Adrenal gland (tissue), 12 donors: ENCODE results near the gene TTC23. TPM values are rescaled to one million over a fixed set of nuclear protein-coding genes. Genes with fewer than 3 reads are reported as not detected.
A peak's percentile ranks its signal among the peaks of the same experiment; 100 is the strongest.

Source experiments
- DNase-seq, 7 donors: peaks; one replicate each; pipeline ENCODE4 v3.0.0-alpha.2; 2019 to 2020
- H3K27ac ChIP-seq, 5 donors: fragments of 200-600 bp; sonication (generic) in 4 of 5; 1 replicate in 3 of 5; 2 replicates in 2 of 5; pipeline versions ENCODE4 v1.5.1 to v1.8.0; 2016 to 2020; ENCODE audit warnings: mild to moderate bottlenecking in 1 of 5
- H3K27me3 ChIP-seq: fragments of 200-600 bp; 2 replicates; pipeline ENCODE4 v1.8.0; 2021
- H3K36me3 ChIP-seq, 2 donors: fragments of 200-600 bp; replicated peaks in 1 of 2; 1 replicate in 1 of 2; 2 replicates in 1 of 2; pipeline versions ENCODE4 v1.5.1 to v1.8.0; 2018 to 2022
- H3K4me1 ChIP-seq, 2 donors: fragments of 200-600 bp; replicated peaks in 1 of 2; 1 replicate in 1 of 2; 2 replicates in 1 of 2; pipeline versions ENCODE4 v1.5.1 to v1.8.0; 2018 to 2021
- H3K4me3 ChIP-seq, 4 donors: fragments of 200-600 bp; sonication (generic) in 3 of 4; one replicate each; pipeline ENCODE4 v1.5.1; 2016 to 2018
- H3K9me3 ChIP-seq, 3 donors: fragments of 200-600 bp; sonication (generic) in 1 of 3; replicated peaks in 1 of 3; 1 replicate in 2 of 3; 2 replicates in 1 of 3; pipeline versions ENCODE4 v1.5.1 to v1.8.0; 2016 to 2021
- POLR2A ChIP-seq, 2 donors: fragments of 450-650 bp; IDR thresholded peaks; one replicate each; pipeline ENCODE4 v1.6.1; 2017; ENCODE audit warnings: antibody characterized with exemption in 2 of 2, mild to moderate bottlenecking in 2 of 2, moderate library complexity in 1 of 2
- WGBS, 4 donors: extraction: QIAGEN DNeasy Blood & Tissue Kit in 2 of 4; methylation state at CpG; one replicate each; pipeline versions ENCODE4 v1.1.5 to v1.1.7; 2013 to 2017; 5-methylcytosine and 5-hydroxymethylcytosine counted together
- intact Hi-C, 2 donors: fragments of 100-400 bp; cut with DNase I; formaldehyde crosslinking; loops; one replicate each; pipeline versions ENCODE4 v1.14.1 to v1.15.0; 2022 to 2023
- polyA plus RNA-seq, 3 donors: library from polyadenylated mRNA; stranded (reverse); fragments of 200-250 nt in 2 of 3; fragments of 350-450 nt in 1 of 3; fragmentation: Illumina TruSeq in 1 of 3; extraction: RNeasy Lipid Tissue Mini Kit (QIAGEN cat#74804) in 1 of 3; gene quantifications; one replicate each; pipeline ENCODE4 v1.2.3, GENCODE V29; 2013 to 2014
- total RNA-seq, 9 donors: library from RNA; depleted of rRNA in 4 of 9; stranded (reverse); fragments of >200 nt in 4 of 9; fragments of 120-200 nt in 1 of 9; fragmentation: NEBNext Ultra II Directional in 1 of 9; extraction: Animal tissue kit (Norgen Biotek cat#: 25700) in 1 of 9; gene quantifications; one replicate each; pipeline versions ENCODE4 v1.1.0 to v1.2.4, GENCODE V29; 2013 to 2023
- TF ChIP-seq, protein P1 (sequence below), 6 experiments: fragments of 450-650 bp in 4 of 6; fragments of 200-600 bp in 2 of 6; sonication (generic) in 1 of 6; IDR thresholded peaks; 1 replicate in 5 of 6; 2 replicates in 1 of 6; pipeline versions ENCODE4 v1.5.1 to v1.8.0; 2016 to 2021; ENCODE audit warnings: antibody characterized with exemption in 6 of 6, mild to moderate bottlenecking in 2 of 6, moderate library complexity in 1 of 6
- donor health status: healthy with polysubstance abuse.
- donor health status: Bipolar disorder and iron deficiency.
- donor health status: DM: yes; HTN: yes; CAD: no.
- donor health status: DM: no; HTN: no; CAD: no.
- donor health status: DM: no; HTN: no; CAD: no.
- donor health status: DM: yes; HTN: yes; CAD: no.

Gene TTC23
- total and polyA plus RNA-seq, 12 donors = 10.9 to 42.0 (median 22.6) TPM

DNA sequence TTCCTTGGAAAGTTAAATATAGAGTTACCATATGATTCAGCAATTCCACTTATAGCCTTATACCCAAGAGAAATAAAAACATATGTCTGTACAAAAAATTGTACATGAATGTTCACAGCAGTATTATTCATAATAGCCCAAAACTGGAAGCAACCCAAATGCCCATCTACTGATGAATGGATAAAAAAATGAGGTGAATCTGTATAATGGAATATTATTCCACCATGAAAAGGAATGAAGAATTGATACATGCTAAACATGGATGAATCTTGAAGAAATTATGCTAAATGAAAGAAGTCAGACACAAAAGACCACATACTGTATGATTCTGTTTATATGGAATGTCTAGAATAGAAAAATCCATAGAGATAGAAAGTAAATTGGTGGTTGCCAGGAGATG, 61.4 kb downstream of the TTC23 start:
- peaks cover 0 to 8% of the 10 kb centered on the region in 2 donors for H3K4me1 ChIP-seq
- no peak overlapping the region for H3K4me3 ChIP-seq
- no peak for DNase-seq
- no peaks in the 10 kb centered on the region for H3K27me3 ChIP-seq
- intact Hi-C loops = no loop called here
- H3K36me3 ChIP-seq = peaks cover 3 to 8% of the 10 kb centered on the region in 2 donors
- H3K27ac ChIP-seq = no peak overlapping the region
- no peaks in the 10 kb centered on the region for H3K9me3 ChIP-seq
- TF ChIP-seq, protein P1, sequence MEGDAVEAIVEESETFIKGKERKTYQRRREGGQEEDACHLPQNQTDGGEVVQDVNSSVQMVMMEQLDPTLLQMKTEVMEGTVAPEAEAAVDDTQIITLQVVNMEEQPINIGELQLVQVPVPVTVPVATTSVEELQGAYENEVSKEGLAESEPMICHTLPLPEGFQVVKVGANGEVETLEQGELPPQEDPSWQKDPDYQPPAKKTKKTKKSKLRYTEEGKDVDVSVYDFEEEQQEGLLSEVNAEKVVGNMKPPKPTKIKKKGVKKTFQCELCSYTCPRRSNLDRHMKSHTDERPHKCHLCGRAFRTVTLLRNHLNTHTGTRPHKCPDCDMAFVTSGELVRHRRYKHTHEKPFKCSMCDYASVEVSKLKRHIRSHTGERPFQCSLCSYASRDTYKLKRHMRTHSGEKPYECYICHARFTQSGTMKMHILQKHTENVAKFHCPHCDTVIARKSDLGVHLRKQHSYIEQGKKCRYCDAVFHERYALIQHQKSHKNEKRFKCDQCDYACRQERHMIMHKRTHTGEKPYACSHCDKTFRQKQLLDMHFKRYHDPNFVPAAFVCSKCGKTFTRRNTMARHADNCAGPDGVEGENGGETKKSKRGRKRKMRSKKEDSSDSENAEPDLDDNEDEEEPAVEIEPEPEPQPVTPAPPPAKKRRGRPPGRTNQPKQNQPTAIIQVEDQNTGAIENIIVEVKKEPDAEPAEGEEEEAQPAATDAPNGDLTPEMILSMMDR (IDR thresholded peaks at IDR 0.05) = no peak
- no peak for TF ChIP-seq POLR2A (IDR thresholded peaks at IDR 0.05)

DNA sequence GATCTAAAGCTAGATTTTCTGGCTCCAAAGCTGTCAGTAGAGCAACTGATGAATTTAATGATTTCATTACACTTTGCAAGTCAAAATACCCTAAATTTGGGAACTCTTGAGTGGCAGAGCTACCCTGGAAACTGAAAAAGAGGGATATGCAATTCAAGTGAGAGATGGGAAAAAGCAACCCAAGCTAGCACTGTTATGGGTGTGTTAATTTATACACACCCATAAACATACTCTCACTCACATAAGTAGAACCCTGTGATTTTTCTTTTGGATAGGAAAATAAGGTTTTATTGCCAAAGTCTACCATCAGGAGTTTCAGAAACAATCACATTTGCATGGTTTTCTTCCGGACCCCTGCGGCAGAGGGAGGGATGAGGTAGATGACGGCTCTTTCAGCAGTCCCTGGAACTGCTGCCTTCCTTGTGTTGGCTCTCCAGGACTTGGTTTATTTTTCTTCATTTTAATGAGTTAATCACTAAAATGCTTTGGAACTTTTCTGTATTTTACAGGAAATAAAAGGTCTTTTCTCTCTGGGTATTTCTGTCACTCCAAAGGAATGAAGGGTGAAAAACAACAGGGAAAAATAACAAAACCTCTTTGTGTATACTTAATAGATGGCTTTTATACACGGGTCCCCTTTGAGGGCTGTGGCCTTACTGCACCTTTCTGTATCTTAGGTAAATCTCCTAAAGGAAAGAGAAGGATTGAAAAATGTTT, 63.8 kb downstream of the TTC23 start:
- Histone ChIP-seq H3K27me3 (no peaks in the 10 kb centered on the region), H3K4me1 (peaks cover 0 to 25% of the 10 kb centered on the region in 2 donors), H3K9me3 (no peaks in the 10 kb centered on the region), H3K4me3 (no peak overlapping the region), H3K27ac (no peak overlapping the region), H3K36me3 (peaks cover 0 to 3% of the 10 kb centered on the region in 2 donors)
- TF ChIP-seq, protein P1 (IDR thresholded peaks at IDR 0.05) = no peak
- TF ChIP-seq POLR2A (IDR thresholded peaks at IDR 0.05) = no peak
- no peak for DNase-seq
- intact Hi-C loops = no loop called here
- WGBS, 4 donors = 62 to 78% (median 73%) methylated on average over 4 of the region's 4 CpGs

DNA sequence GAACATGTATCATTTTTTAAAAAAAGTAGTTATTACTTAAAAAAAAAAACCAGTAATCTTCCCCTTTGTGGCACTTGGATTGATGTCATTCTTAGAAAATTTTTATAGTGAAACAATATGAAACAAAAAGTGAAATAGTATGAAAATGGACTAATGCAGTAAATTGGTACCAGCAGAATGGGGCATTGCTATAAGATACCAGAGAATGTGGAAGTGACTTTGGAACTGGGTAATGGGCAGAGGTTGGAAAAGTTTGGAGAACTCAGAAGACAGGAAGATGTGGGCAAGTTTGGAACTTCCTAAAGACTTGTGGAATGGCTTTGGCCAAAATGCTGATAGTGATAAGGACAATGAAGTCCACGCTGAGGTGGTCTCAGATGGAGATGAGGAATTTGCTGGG, 66.6 kb downstream of the TTC23 start:
- H3K9me3 ChIP-seq = no peaks in the 10 kb centered on the region
- 59 to 88% (median 85%) methylated on average over 1 of the region's 1 CpG for WGBS, 4 donors
- intact Hi-C loops = no loop called here
- DNase-seq = no peak
- H3K27ac ChIP-seq = no peak overlapping the region
- no peaks in the 10 kb centered on the region for H3K27me3 ChIP-seq
- TF ChIP-seq, protein P1 (IDR thresholded peaks at IDR 0.05) = no peak
- TF ChIP-seq POLR2A (IDR thresholded peaks at IDR 0.05) = no peak
- no peak overlapping the region for H3K4me3 ChIP-seq
- H3K4me1 ChIP-seq = peaks cover 0 to 34% of the 10 kb centered on the region in 2 donors
- H3K36me3 ChIP-seq = peaks cover 0 to 3% of the 10 kb centered on the region in 2 donors

DNA sequence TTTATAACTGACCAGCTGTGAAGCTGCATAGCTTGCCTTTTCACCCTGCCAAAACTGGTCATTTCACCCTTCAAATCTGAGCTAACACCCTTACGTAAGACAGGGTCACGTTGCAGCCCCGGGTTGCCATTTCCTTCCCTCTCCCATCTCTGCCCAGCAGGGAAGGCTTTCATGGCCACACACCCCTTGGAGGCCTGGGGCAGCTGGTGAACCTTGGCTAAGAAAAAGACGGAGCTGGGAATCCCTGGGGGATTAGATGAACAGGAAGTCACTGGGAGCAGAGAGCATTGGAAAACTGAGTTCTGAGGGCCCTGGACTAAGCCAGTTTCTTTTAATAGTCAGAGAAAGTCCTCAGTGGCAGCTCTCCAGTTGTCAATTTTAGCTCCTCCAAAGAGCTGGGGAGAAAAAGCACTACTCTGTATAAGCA, 67.8 kb downstream of the TTC23 start:
- H3K4me3 ChIP-seq = no peak overlapping the region
- no peaks in the 10 kb centered on the region for H3K9me3 ChIP-seq
- WGBS, 4 donors = 32 to 44% (median 41%) methylated on average over 3 to 4 of the region's 4 CpGs
- no peak for TF ChIP-seq POLR2A (IDR thresholded peaks at IDR 0.05)
- H3K4me1 ChIP-seq = peaks cover 0 to 36% of the 10 kb centered on the region in 2 donors
- intact Hi-C loops = no loop called here
- H3K27me3 ChIP-seq = no peaks in the 10 kb centered on the region
- peak overlapping the region in 2 of 5 donors; percentile 35 to 59 for H3K27ac ChIP-seq
- H3K36me3 ChIP-seq = peaks cover 0 to 3% of the 10 kb centered on the region in 2 donors
- DNase-seq = peak in 6 of 7 donors; percentile 34 to 70 (median 54)

DNA sequence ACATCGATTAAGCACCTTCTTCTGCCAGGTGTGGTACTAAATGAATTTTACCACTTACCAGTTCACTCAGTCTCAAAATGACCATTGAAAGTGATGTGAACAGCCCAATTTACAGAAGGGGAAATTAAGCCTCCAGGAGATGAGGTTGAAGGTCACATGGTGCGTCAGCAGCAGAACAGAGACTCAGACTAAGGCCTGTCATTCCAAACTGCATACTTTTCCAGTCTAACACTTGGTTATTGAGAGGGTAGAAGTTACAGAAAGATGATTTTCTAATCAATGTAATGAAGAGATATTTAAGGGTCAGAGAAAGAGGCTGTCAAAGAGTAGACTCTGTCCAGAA, 68.4 kb downstream of the TTC23 start:
- TF ChIP-seq POLR2A (IDR thresholded peaks at IDR 0.05) = no peak
- TF ChIP-seq, protein P1 (IDR thresholded peaks at IDR 0.05) = no peak
- intact Hi-C loops = no loop called here
- Histone ChIP-seq H3K27me3 (no peaks in the 10 kb centered on the region), H3K27ac (peak overlapping the region in 2 of 5 donors; percentile 35 to 59), H3K4me3 (no peak overlapping the region), H3K9me3 (no peaks in the 10 kb centered on the region), H3K4me1 (peaks cover 0 to 42% of the 10 kb centered on the region in 2 donors), H3K36me3 (peaks cover 0 to 3% of the 10 kb centered on the region in 2 donors)
- WGBS, 4 donors = 93 to 100% (median 97%) methylated on average over 2 of the region's 2 CpGs
- no peak for DNase-seq
